HG03439 (cell line): ENCODE measurements around the gene CD1C.
"Not testable (repeated sequence)": the region's sequence is repeated elsewhere in the genome, so short reads cannot be mapped to it uniquely, and the experiment has no call there.

Experiments
- ATAC-seq: cut with Tn5 transposase; IDR thresholded peaks from one replicate; pipeline ENCODE4 v1.9.1; 2021; ENCODE audit warnings: mild to moderate bottlenecking, moderate library complexity; ENCODE audit not compliant: unreplicated experiment

The CD1C gene

DNA sequence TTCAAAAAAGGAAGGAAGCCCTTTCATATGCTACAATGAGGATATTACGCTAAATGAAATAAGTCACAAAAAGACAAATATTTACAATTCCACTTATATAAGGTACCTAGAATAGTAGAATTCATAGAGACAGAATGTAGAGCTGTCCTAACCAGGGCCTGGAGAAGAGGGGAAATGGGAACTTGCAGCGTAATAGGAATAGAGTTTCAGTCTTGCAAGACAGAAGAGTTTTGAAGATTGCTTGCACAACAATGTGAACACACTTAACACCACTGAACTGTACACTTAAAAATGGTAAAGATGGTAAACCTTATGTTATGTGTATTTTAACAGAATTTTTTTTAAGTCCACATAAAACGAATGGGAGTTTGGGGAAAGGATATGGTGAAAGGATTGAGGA, 38.7 kb downstream of the CD1C start:
- ATAC-seq = no peak

DNA sequence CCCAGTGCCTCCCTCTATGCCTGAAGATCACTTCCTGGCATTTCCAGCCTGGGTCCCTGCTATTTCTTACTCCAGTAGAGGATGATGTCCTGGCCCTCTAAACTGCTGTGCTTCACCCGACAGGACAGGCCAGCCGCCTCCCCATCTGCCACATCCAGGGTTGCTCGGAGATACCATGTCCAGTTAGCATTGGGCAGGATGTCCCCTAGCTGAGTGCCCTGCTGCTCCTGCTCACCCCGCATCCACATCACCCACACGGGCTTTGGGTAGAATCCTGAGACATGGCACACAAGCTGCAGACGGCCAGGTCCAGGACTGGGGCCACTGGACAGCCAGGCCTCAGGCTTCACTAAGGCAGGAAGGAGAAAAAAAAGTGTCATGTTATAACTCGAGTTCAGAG, 39.6 kb downstream of the CD1C start:
- no peak for ATAC-seq

DNA sequence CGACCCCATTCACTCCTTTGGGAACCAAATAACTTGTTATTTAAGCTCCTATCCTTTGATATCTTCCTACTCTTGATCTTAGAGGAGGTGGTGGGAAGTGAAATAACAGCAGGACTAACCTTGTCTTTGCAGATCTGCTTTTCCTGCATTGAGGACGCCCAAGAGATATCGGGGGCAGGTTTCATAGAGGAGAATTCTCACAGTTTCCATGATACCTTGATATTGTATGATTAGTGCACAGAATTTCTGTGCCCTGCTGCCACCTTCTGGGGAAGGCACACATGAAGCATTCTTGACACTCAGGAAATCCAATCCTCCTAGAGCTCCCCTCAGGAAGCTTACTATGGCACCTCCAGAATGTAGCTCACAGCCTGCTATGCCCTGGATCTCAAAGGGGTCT, 40.0 kb downstream of the CD1C start:
- no peak for ATAC-seq

DNA sequence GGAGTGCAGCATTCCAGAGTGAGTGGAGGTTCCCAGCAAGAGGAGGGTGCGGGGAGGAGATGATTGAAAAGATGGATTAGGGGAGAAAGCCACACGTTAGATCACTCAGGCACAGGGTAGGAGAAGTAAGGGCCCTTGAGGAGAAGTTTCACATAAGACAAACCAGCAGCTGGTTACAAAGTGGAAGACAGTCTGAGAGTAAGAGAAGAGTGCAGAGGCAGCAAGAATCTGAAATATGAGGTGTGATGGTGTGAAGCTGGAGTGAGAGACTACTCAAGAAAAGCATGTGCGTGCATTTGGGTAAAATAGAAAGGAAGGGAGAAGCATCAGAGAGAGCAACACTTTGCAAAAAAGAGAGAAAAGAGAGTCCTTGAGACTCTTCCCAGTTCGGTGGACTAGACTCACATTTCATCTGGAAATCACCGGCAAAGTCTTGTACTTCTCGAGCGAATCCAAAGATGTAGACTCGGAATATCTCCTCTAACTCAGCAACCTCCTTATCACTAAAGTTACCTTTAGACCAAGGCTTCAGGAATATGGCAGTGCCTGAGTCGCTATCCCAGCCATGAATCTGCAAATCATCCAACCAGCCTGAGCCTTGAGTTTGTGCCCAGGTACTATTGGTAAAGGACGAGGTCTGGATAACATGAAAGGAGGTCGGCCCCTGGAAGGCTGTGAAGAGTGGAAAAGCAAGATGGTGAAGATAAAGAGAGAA, 40.8 kb downstream of the CD1C start:
- no peak for ATAC-seq

DNA sequence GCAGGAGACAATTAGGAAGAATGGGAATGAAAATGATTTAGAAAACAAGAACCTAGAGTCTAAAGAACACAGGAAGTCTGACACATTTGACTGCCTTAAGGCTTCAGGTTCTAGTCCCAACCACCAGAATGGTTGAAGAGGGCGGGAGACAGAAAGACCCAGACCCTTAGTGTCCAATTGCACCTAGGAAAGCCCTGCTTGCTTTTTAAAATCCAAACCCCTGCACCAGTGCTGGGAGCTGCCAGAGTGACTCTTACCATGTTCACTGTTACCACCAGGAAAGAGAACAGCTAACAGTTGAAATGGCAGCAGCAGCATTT, 41.3 kb downstream of the CD1C start:
- ATAC-seq = no peak

DNA sequence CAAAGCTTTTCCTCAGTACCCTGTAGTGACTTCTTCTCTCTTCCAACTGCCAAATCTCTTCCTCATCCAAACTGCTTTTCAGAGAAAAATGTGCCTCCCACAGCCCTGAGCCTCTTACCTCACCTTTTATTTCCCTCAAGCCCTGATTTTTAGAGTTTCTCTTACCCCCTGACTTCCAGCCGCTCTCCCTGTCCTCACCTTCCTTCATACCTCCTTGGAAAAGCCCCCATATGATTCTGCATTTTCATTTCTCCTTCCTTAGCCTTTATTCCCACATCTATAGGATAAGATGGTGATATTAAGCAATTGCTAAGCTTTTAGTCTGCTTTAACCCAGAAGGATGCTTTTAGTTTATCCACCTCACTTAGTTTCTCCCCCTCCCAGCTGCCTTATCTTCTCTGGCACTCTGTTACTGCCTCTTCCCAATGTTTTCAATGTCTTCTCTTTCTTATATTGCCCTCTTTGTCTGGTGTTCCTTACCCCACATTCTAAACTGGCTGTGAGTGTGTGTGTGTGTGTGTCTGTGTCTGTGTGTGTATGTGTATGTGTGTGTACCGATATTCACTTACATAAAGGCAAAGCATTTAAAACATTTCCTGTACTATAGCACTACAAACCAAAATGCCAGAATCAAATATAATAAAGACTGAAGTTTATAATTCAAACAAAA, 41.9 kb downstream of the CD1C start, which contains the start of gene CD1B:
Gene CD1B (minus strand): TSS at position 51 of the 670 bp plus-strand sequence. CDS start 108 bp downstream, outside the sequence.
- no peak for ATAC-seq

DNA sequence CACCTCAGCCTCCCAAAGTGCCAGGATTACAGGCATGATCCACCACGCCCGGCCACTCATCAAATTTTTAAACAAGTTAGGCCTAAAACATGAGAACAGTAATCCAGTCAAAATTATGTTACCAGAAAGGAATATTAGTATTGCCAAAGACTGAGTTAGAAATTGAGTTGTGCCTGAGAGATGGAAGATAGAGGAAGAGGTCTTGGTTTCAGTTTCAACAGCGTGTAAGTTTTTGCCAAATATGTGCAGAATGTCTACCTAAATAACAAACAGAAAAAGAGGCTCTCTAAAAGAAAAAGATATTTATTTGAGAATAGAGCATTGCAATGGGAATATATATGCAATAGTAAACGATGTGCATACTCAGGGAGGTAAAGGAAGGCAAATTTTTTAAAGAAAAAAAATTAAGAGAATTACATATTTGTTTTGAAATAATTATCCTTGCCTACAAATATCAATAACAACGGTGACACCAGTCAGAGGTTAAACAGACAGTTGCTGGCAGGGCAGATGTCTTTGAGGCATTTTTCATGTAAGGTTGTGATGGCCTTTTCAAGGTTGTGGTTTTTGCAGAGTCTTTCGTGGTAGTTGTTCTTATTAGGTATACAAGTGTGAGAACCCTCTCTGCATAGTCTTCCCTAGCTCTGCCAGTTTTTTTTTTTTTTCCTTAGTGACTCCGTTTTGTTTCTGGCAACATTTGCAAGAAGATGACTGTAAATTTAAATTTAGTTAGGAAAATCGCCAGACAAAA, 43.9 kb downstream of the CD1C start:
- no peak for ATAC-seq

DNA sequence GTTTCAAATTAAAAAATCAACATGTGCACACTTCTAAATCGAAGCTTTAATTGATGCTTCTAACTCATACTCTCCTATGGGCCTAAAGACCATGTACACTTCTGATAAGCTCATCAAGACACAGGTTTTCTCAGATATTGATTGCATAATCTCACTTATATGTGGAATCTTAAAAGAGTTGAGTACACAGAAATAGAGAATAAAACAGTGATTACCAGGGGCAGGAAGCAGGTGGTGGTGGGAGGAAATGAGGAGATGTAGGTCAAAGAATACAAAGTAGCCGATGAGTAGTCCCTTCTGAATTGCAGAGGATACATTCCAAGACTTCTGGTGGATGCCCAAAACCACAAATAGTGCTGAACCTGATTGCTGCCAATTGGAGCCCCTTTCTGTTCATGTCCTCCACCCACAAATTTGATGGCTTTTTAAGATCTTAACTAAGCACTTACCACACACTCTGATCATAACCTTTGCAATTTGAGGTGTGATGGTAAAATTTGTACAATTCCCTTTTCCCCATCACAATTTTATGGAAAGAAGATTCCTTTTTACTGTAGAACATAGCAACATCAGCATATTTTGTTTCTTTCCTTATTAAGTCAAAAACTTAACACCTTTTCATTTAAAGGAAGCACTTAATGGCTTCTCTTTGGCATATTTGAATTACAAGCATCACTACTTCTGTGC, 44.9 kb downstream of the CD1C start:
- ATAC-seq = no peak

DNA sequence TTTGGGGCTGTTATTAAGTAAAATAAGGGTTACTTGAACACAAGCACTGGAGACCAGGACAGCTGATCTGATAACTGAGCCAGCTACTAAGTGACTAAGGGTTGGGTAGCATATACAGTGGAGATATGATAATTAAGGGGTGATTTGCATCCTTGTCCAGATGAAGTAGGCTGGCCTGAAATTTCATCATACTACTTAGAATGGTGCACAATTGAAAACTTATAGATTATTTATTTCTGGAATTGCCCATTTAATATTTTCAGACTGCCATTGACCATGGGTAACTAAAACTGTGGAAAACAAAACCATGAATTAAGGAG, 45.5 kb downstream of the CD1C start:
- ATAC-seq = no peak

DNA sequence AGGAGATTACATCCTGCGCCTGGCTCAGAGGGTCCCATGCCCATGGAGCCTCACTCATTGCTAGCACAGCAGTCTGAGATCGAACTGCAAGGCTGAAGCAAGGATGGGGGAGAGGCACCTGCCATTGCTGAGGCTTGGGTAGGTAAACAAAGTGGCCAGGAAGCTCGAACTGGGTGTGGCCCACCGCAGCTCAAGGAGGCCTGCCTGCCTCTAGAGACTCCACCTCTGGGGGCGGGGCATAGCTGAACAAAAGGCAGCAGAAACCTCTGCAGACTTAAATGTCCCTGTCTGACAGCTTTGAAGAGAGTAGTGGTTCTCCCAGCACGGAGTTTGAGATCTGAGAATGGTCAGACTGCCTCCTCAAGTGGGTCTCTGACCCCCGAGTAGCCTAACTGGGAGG, 46.7 kb downstream of the CD1C start:
- ATAC-seq = not testable (repeated sequence)
